GM23338 (cell line): Measurements from ENCODE around the gene ANKRA2. TPM values are rescaled to one million over a fixed set of nuclear protein-coding genes. Genes with fewer than 3 reads are reported as not detected.

ENCODE experiments used
- ATAC-seq: fragments of 200-7000 bp; cut with Tn5 transposase; 3 replicates; pipeline ENCODE4 v1.9.1; 2020
- DNase-seq: peaks from one replicate; pipeline ENCODE4 v3.0.0-alpha.2; 2015; ENCODE audit warnings: low spot score
- H2AFZ ChIP-seq: fragments of 200-600 bp; sonication (generic); 2 replicates; pipeline ENCODE4 v1.8.0; 2016; ENCODE audit warnings: antibody characterized with exemption, mild to moderate bottlenecking, moderate library complexity
- H3F3A ChIP-seq: fragments of 200-600 bp; sonication (generic); replicated peaks from 2 replicates; pipeline ENCODE4 v1.8.0; 2017; ENCODE audit warnings: antibody characterized with exemption, mixed run types, low read depth
- H3K27ac ChIP-seq: fragments of 200-600 bp; sonication (generic); 2 replicates; pipeline ENCODE4 v1.6.1; 2016; ENCODE audit warnings: low read depth
- H3K27me3 ChIP-seq: fragments of 200-600 bp; sonication (generic); 2 replicates; pipeline ENCODE4 v1.8.0; 2016; ENCODE audit warnings: mild to moderate bottlenecking, mixed run types, moderate library complexity; ENCODE audit not compliant: insufficient read depth
- H3K36me3 ChIP-seq: fragments of 200-600 bp; sonication (generic); 2 replicates; pipeline ENCODE4 v1.8.0; 2016; ENCODE audit warnings: mild to moderate bottlenecking; ENCODE audit not compliant: insufficient read depth
- H3K4me1 ChIP-seq: fragments of 200-600 bp; sonication (generic); 2 replicates; pipeline ENCODE4 v1.8.0; 2016; ENCODE audit warnings: mild to moderate bottlenecking, moderate library complexity; ENCODE audit not compliant: insufficient read depth
- H3K4me2 ChIP-seq: fragments of 200-600 bp; sonication (generic); 2 replicates; pipeline ENCODE4 v1.7.1; 2017; ENCODE audit warnings: mixed run types
- H3K4me3 ChIP-seq: fragments of 200-600 bp; sonication (generic); 2 replicates; pipeline ENCODE4 v1.6.1; 2016; ENCODE audit warnings: mixed run types
- H3K79me2 ChIP-seq: fragments of 200-600 bp; sonication (generic); replicated peaks from 2 replicates; pipeline ENCODE4 v1.8.0; 2017; ENCODE audit warnings: mild to moderate bottlenecking; ENCODE audit not compliant: insufficient read depth
- H3K9me2 ChIP-seq: fragments of 200-600 bp; sonication (generic); 2 replicates; pipeline ENCODE4 v1.8.0; 2017; ENCODE audit not compliant: insufficient read depth
- H4K20me1 ChIP-seq: fragments of 200-600 bp; sonication (generic); replicated peaks from 2 replicates; pipeline ENCODE4 v1.8.0; 2017; ENCODE audit warnings: mild to moderate bottlenecking; ENCODE audit not compliant: insufficient read depth
- H3K27ac Mint-ChIP-seq: 2 replicates; pipeline ENCODE4 v1.8.0; 2020; ENCODE audit warnings: inconsistent platforms, mild to moderate bottlenecking, moderate library complexity, mixed read lengths
- H3K27me3 Mint-ChIP-seq: 3 replicates; pipeline ENCODE4 v1.8.0; 2022; ENCODE audit warnings: low read depth, mild to moderate bottlenecking, moderate library complexity, mixed read lengths, inconsistent platforms; ENCODE audit not compliant: insufficient read depth, poor library complexity
- H3K36me3 Mint-ChIP-seq: 3 replicates; pipeline ENCODE4 v1.8.0; 2021; ENCODE audit warnings: low read depth, mild to moderate bottlenecking, inconsistent platforms, moderate library complexity, mixed read lengths
- H3K4me1 Mint-ChIP-seq: 3 replicates; pipeline ENCODE4 v1.8.0; 2020; ENCODE audit warnings: mild to moderate bottlenecking, inconsistent platforms, mixed read lengths
- H3K4me3 Mint-ChIP-seq: 3 replicates; pipeline ENCODE4 v1.8.0; 2021; ENCODE audit warnings: moderate library complexity, mild to moderate bottlenecking, inconsistent platforms, mixed read lengths
- H3K9me3 Mint-ChIP-seq: 3 replicates; pipeline ENCODE4 v1.8.0; 2020; ENCODE audit warnings: moderate library complexity, mild to moderate bottlenecking, inconsistent platforms, mixed read lengths
- CREB1 ChIP-seq: fragments of 250-450 bp; sonication (Bioruptor Pico); IDR thresholded peaks from 2 replicates; pipeline ENCODE4 v1.5.0; 2020; ENCODE audit warnings: low read depth, mild to moderate bottlenecking, moderate library complexity
- CTCF ChIP-seq, 2 experiments: fragments of 200-600 bp in 1 of 2; sonication (generic) in 1 of 2; conservative IDR thresholded peaks; 2 replicates each; pipeline versions ENCODE4 v1.5.1 to v1.6.1; 2016 to 2017; ENCODE audit warnings: antibody characterized with exemption in 2 of 2, low read depth in 2 of 2, mild to moderate bottlenecking in 2 of 2, moderate library complexity in 1 of 2
- EZH2 ChIP-seq: fragments of 200-600 bp; sonication (generic); IDR thresholded peaks from one replicate; pipeline ENCODE4 v1.8.0; 2017; ENCODE audit warnings: antibody characterized with exemption, mild to moderate bottlenecking, low read depth; ENCODE audit not compliant: unreplicated experiment
- JUNB ChIP-seq: IDR thresholded peaks from one replicate; pipeline ENCODE4 v1.6.1; 2016; ENCODE audit warnings: antibody characterized with exemption; ENCODE audit not compliant: unreplicated experiment
- REST ChIP-seq: IDR thresholded peaks from one replicate; pipeline ENCODE4 v1.6.1; 2018; ENCODE audit warnings: antibody characterized with exemption; ENCODE audit not compliant: unreplicated experiment
- ZNF331 ChIP-seq: fragments of 250-450 bp; sonication (Bioruptor Pico); IDR thresholded peaks from 2 replicates; pipeline ENCODE4 v1.5.0; 2020; ENCODE audit warnings: low read depth, mild to moderate bottlenecking, moderate library complexity
- polyA plus RNA-seq: library from polyadenylated mRNA; unstranded; fragments of >200 nt; fragmentation: Nextera tagmentation; extraction: Ambion mirVana; gene quantifications from 2 replicates; pipeline ENCODE4 v1.2.1, GENCODE V29; 2016
- total RNA-seq: library from RNA; depleted of rRNA; stranded (reverse); fragments of >200 nt; shearing (Covaris generic); gene quantifications from 2 replicates; pipeline ENCODE4 v1.2.3, GENCODE V29; 2014
- TF ChIP-seq, protein P1 (sequence below): fragments of 250-450 bp; sonication (Bioruptor Pico); IDR thresholded peaks from 2 replicates; pipeline ENCODE4 v1.5.0; 2020; ENCODE audit warnings: mild to moderate bottlenecking, moderate library complexity

The ANKRA2 gene
- total and polyA plus RNA-seq, 2 experiments from 2014 or later = 13.1 to 15.3 TPM

DNA sequence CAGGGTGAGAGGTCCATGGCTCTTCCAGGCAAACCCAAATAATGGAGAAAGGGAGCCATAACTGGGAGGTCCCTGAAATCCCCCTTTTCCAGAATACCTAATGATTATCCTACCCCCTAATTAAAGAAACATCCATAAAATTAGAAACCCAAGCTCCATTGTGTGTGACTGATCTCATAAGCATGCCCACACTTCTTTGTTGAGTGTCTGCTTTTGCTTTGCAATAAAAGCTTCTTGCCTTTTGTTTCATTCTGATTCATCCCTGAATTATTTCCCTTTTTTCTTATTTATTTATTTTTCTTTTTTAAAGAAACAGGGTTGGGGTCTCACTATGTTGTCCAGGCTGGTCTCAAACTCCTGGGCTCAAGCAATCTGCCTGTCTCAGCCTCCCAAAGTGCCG lies 34.1 kb downstream of the ANKRA2 start (continued):
- TF ChIP-seq REST = no peak
- TF ChIP-seq CTCF (conservative IDR thresholded peaks at IDR 0.05; ENCODE audit: low read depth in 2 of 2) = no peak
- no peak for TF ChIP-seq JUNB

GRCh38 chr5:73529081-73529480 lies 36.4 kb downstream of the ANKRA2 start:
- ATAC-seq (no peak), DNase-seq (no peak)
- Histone ChIP-seq H4K20me1 (no peaks in the 10 kb centered on the region), H3K36me3 (no peaks in the 10 kb centered on the region), H3F3A (no peaks in the 10 kb centered on the region), H3K4me3 (no peak overlapping the region), H3K4me1 (peaks cover 13% of the 10 kb centered on the region), H3K27ac (no peak overlapping the region), H2AFZ (no peak overlapping the region), H3K79me2 (no peaks in the 10 kb centered on the region), H3K4me2 (peak overlapping the region; percentile 22; the same call in 1 of the 2 replicates), H3K27me3 (no peaks in the 10 kb centered on the region), H3K9me2 (peaks cover 6% of the 10 kb centered on the region; the same call in 1 of the 2 replicates)
- peaks cover 19% of the 10 kb centered on the region for H3K9me3 Mint-ChIP-seq
- H3K27ac Mint-ChIP-seq = no peak overlapping the region
- H3K27me3 Mint-ChIP-seq = peaks cover 4% of the 10 kb centered on the region
- no peak overlapping the region for H3K4me3 Mint-ChIP-seq
- H3K4me1 Mint-ChIP-seq = peaks cover 18% of the 10 kb centered on the region
- H3K36me3 Mint-ChIP-seq = peaks cover 13% of the 10 kb centered on the region
- TF ChIP-seq CREB1 (CRISPR knock-in tag) (no peak), CTCF (conservative IDR thresholded peaks at IDR 0.05; ENCODE audit: low read depth in 2 of 2) (no peak), JUNB (no peak), EZH2 (no peak), ZNF331 (no peak)
- TF ChIP-seq, protein P1, sequence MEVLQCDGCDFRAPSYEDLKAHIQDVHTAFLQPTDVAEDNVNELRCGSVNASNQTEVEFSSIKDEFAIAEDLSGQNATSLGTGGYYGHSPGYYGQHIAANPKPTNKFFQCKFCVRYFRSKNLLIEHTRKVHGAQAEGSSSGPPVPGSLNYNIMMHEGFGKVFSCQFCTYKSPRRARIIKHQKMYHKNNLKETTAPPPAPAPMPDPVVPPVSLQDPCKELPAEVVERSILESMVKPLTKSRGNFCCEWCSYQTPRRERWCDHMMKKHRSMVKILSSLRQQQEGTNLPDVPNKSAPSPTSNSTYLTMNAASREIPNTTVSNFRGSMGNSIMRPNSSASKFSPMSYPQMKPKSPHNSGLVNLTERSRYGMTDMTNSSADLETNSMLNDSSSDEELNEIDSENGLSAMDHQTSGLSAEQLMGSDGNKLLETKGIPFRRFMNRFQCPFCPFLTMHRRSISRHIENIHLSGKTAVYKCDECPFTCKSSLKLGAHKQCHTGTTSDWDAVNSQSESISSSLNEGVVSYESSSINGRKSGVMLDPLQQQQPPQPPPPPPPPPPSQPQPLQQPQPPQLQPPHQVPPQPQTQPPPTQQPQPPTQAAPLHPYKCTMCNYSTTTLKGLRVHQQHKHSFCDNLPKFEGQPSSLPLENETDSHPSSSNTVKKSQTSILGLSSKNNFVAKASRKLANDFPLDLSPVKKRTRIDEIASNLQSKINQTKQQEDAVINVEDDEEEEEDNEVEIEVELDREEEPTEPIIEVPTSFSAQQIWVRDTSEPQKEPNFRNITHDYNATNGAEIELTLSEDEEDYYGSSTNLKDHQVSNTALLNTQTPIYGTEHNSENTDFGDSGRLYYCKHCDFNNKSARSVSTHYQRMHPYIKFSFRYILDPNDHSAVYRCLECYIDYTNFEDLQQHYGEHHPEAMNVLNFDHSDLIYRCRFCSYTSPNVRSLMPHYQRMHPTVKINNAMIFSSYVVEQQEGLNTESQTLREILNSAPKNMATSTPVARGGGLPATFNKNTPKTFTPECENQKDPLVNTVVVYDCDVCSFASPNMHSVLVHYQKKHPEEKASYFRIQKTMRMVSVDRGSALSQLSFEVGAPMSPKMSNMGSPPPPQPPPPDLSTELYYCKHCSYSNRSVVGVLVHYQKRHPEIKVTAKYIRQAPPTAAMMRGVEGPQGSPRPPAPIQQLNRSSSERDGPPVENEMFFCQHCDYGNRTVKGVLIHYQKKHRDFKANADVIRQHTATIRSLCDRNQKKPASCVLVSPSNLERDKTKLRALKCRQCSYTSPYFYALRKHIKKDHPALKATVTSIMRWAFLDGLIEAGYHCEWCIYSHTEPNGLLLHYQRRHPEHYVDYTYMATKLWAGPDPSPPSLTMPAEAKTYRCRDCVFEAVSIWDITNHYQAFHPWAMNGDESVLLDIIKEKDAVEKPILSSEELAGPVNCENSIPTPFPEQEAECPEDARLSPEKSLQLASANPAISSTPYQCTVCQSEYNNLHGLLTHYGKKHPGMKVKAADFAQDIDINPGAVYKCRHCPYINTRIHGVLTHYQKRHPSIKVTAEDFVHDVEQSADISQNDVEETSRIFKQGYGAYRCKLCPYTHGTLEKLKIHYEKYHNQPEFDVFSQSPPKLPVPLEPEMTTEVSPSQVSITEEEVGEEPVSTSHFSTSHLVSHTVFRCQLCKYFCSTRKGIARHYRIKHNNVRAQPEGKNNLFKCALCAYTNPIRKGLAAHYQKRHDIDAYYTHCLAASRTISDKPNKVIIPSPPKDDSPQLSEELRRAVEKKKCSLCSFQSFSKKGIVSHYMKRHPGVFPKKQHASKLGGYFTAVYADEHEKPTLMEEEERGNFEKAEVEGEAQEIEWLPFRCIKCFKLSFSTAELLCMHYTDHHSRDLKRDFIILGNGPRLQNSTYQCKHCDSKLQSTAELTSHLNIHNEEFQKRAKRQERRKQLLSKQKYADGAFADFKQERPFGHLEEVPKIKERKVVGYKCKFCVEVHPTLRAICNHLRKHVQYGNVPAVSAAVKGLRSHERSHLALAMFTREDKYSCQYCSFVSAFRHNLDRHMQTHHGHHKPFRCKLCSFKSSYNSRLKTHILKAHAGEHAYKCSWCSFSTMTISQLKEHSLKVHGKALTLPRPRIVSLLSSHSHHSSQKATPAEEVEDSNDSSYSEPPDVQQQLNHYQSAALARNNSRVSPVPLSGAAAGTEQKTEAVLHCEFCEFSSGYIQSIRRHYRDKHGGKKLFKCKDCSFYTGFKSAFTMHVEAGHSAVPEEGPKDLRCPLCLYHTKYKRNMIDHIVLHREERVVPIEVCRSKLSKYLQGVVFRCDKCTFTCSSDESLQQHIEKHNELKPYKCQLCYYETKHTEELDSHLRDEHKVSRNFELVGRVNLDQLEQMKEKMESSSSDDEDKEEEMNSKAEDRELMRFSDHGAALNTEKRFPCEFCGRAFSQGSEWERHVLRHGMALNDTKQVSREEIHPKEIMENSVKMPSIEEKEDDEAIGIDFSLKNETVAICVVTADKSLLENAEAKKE (CRISPR knock-in tag) = no peak
